ENCODE measurements around the gene CD177.

GRCh38 chr19:43306097-43306496 lies 47.4 kb upstream of the CD177 start:
- TF ChIP-seq CTCF (IDR thresholded peaks at IDR 0.05; ENCODE audit: insufficient read depth, low read length, poor library complexity, severe bottlenecking), result no peak
- no peak for TF ChIP-seq EZH2phosphoT487 (conservative IDR thresholded peaks at IDR 0.05; ENCODE audit: low read length)
